Suppressor macrophage (primary cell): Measurements from ENCODE around the gene ZBTB20.
"Not testable (repeated sequence)": the region's sequence is repeated elsewhere in the genome, so short reads cannot be mapped to it uniquely, and the experiment has no call there.

Source experiments
- DNase-seq, 4 experiments: peaks; one replicate each; pipeline ENCODE4 v3.0.0-alpha.2; 2020 to 2022

The ZBTB20 gene

GRCh38 chr3:114829783-114830182, 317.3 kb downstream of the ZBTB20 start:
- no peak for DNase-seq

- DNase-seq, result peak; percentile 61 to 74 (median 66)
These were observed 319.6 kb downstream of the ZBTB20 start for GRCh38 chr3:114827495-114827894.

GRCh38 chr3:114824014-114824413, 323.1 kb downstream of the ZBTB20 start:
- DNase-seq, result no peak

GRCh38 chr3:114823061-114823460, 324.0 kb downstream of the ZBTB20 start:
- DNase-seq, result no peak

- DNase-seq, result no peak
These were observed 331.0 kb downstream of the ZBTB20 start for GRCh38 chr3:114816052-114816451.

- not testable (repeated sequence) for DNase-seq
These were observed 334.4 kb downstream of the ZBTB20 start for GRCh38 chr3:114812541-114813238.

GRCh38 chr3:114809668-114810413, 337.2 kb downstream of the ZBTB20 start:
- peak in 3 of 4 experiments; percentile 9 to 26 (median 10) for DNase-seq

- no peak for DNase-seq
These were observed 343.0 kb downstream of the ZBTB20 start for GRCh38 chr3:114804099-114804498.

- DNase-seq, result no peak
These were observed 343.9 kb downstream of the ZBTB20 start for GRCh38 chr3:114803042-114803695.

GRCh38 chr3:114800272-114801031, 346.6 kb downstream of the ZBTB20 start:
- no peak for DNase-seq

GRCh38 chr3:114799816-114800215, 347.3 kb downstream of the ZBTB20 start:
- DNase-seq, result no peak

GRCh38 chr3:114796796-114797195, 350.3 kb downstream of the ZBTB20 start:
- no peak for DNase-seq

- no peak for DNase-seq
These were observed 352.0 kb downstream of the ZBTB20 start for GRCh38 chr3:114794894-114795630.

- no peak for DNase-seq
These were observed 354.7 kb downstream of the ZBTB20 start for GRCh38 chr3:114792159-114792918.

- no peak for DNase-seq
These were observed 356.3 kb downstream of the ZBTB20 start for GRCh38 chr3:114790752-114791151.

GRCh38 chr3:114789803-114790202, 357.3 kb downstream of the ZBTB20 start:
- no peak for DNase-seq

- DNase-seq, result no peak
These were observed 371.7 kb downstream of the ZBTB20 start for GRCh38 chr3:114775395-114775794.

- peak in 3 of 4 experiments; percentile 4 to 65 (median 58) for DNase-seq
These were observed 376.2 kb downstream of the ZBTB20 start for GRCh38 chr3:114770874-114771273.

GRCh38 chr3:114764056-114764492, 383.0 kb downstream of the ZBTB20 start:
- DNase-seq, result no peak

- no peak for DNase-seq
These were observed 384.9 kb downstream of the ZBTB20 start for GRCh38 chr3:114762144-114762543.

GRCh38 chr3:114760679-114761078, 386.4 kb downstream of the ZBTB20 start:
- no peak for DNase-seq
